Measurements from ENCODE around the gene MIPEP. TPM values are rescaled to one million over a fixed set of nuclear protein-coding genes. Genes with fewer than 3 reads are reported as not detected.

MIPEP gene
- total RNA-seq, 2 experiments from 2014 or later = 17.2 to 18.5 TPM

GRCh38 chr13:23760000-23760399 is 129.2 kb downstream of the MIPEP start:
- intact Hi-C loops (cut with micrococcal nuclease) = no loop called here
- CTCF ChIA-PET = no interaction called here
- no peak overlapping the region for H3K27ac Mint-ChIP-seq
- POLR2A ChIA-PET = no interaction called here
- no peaks in the 10 kb centered on the region for H3K4me1 Mint-ChIP-seq (ENCODE audit: low read depth)
- no peaks in the 10 kb centered on the region for H3K9me3 Mint-ChIP-seq
- H3K36me3 Mint-ChIP-seq (ENCODE audit: low read depth) = peaks cover 2% of the 10 kb centered on the region
- TF ChIP-seq, protein P1, sequence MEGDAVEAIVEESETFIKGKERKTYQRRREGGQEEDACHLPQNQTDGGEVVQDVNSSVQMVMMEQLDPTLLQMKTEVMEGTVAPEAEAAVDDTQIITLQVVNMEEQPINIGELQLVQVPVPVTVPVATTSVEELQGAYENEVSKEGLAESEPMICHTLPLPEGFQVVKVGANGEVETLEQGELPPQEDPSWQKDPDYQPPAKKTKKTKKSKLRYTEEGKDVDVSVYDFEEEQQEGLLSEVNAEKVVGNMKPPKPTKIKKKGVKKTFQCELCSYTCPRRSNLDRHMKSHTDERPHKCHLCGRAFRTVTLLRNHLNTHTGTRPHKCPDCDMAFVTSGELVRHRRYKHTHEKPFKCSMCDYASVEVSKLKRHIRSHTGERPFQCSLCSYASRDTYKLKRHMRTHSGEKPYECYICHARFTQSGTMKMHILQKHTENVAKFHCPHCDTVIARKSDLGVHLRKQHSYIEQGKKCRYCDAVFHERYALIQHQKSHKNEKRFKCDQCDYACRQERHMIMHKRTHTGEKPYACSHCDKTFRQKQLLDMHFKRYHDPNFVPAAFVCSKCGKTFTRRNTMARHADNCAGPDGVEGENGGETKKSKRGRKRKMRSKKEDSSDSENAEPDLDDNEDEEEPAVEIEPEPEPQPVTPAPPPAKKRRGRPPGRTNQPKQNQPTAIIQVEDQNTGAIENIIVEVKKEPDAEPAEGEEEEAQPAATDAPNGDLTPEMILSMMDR (IDR thresholded peaks at IDR 0.05) = no peak
- H3K27me3 Mint-ChIP-seq = no peaks in the 10 kb centered on the region
- no peak for DNase-seq
- no peak overlapping the region for H3K4me3 Mint-ChIP-seq
- no peak for ATAC-seq

- Mint-ChIP-seq H3K9me3 (no peaks in the 10 kb centered on the region), H3K4me3 (no peak overlapping the region), H3K27me3 (no peaks in the 10 kb centered on the region), H3K4me1 (ENCODE audit: low read depth) (no peaks in the 10 kb centered on the region), H3K36me3 (ENCODE audit: low read depth) (peaks cover 2% of the 10 kb centered on the region), H3K27ac (no peak overlapping the region)
- TF ChIP-seq, protein P1 (IDR thresholded peaks at IDR 0.05) = no peak
- DNase-seq (no peak), ATAC-seq (no peak)
- intact Hi-C loops (cut with micrococcal nuclease) = no loop called here
- ChIA-PET CTCF (no interaction called here), POLR2A (interaction anchor here (0.7 kb wide), 1 partner anchor 39 kb away, joined by 4 read pairs; no protein-coding TSS in a partner anchor)
These were observed 130.2 kb downstream of the MIPEP start for GRCh38 chr13:23758798-23759527.

DNA sequence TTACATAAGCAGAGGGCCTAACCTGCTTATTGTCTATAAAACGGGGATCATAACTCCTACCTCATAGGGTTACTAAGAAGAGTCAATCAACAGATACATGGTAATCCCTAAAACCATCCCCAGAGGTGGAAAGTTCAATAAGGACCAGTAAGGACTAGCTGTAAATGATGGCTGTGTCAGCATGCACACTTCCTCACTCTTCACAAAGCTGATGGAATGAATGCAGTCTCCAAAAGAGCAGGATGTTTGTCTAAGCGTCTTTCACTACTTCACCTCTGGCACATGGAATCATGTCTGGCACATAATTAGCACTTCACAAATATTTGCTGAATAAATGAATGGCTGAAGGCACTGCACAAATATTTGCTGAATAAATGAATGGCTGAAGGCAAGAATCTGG is 134.2 kb downstream of the MIPEP start:
- Mint-ChIP-seq H3K9me3 (no peaks in the 10 kb centered on the region), H3K4me3 (no peak overlapping the region), H3K27ac (no peak overlapping the region), H3K4me1 (ENCODE audit: low read depth) (peaks cover 21% of the 10 kb centered on the region), H3K36me3 (ENCODE audit: low read depth) (peaks cover 6% of the 10 kb centered on the region), H3K27me3 (no peaks in the 10 kb centered on the region)
- ATAC-seq (no peak), DNase-seq (no peak)
- CTCF ChIA-PET = interaction anchor here (0.8 to 1.3 kb wide), 2 partner anchors 14 to 15 kb away, joined by 3 read pairs; no protein-coding TSS in a partner anchor
- POLR2A ChIA-PET = no interaction called here
- TF ChIP-seq, protein P1 (IDR thresholded peaks at IDR 0.05) = no peak
- intact Hi-C loops (cut with micrococcal nuclease) = no loop called here

GRCh38 chr13:23754506-23754905 is 134.7 kb downstream of the MIPEP start:
- TF ChIP-seq, protein P1 (IDR thresholded peaks at IDR 0.05) = no peak
- no peaks in the 10 kb centered on the region for H3K27me3 Mint-ChIP-seq
- no peaks in the 10 kb centered on the region for H3K9me3 Mint-ChIP-seq
- H3K4me3 Mint-ChIP-seq = no peak overlapping the region
- CTCF ChIA-PET = interaction anchor here (0.8 kb wide), 1 partner anchor 13 kb away, joined by 3 read pairs; no protein-coding TSS in a partner anchor
- ATAC-seq (no peak), DNase-seq (no peak)
- no peak overlapping the region for H3K27ac Mint-ChIP-seq
- peaks cover 21% of the 10 kb centered on the region for H3K4me1 Mint-ChIP-seq (ENCODE audit: low read depth)
- peaks cover 6% of the 10 kb centered on the region for H3K36me3 Mint-ChIP-seq (ENCODE audit: low read depth)
- intact Hi-C loops (cut with micrococcal nuclease) = no loop called here
- POLR2A ChIA-PET = no interaction called here

DNA sequence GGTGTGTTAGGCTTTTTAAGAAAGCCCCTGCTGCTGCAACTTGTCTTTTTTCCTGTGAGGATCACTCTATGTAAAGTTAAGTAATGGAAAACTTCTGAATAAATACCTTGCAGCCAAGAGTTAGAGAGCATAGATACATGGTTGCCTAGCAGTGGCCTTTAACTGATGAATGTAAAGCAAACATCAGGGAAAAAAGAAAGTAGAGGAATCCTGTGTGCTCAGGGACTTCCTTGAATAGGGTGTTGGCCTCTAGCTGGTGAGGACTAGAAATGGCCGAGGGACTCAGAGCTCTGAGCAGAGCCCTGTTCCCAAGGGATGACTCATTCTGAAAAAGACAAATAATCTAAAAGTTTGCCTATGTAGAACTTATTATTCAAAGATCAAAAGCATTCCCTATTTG is 135.7 kb downstream of the MIPEP start:
- ATAC-seq = no peak
- peaks cover 6% of the 10 kb centered on the region for H3K36me3 Mint-ChIP-seq (ENCODE audit: low read depth)
- no peak for DNase-seq
- ChIA-PET CTCF (no interaction called here), POLR2A (no interaction called here)
- peaks cover 21% of the 10 kb centered on the region for H3K4me1 Mint-ChIP-seq (ENCODE audit: low read depth)
- no peak overlapping the region for H3K27ac Mint-ChIP-seq
- no peaks in the 10 kb centered on the region for H3K9me3 Mint-ChIP-seq
- no peaks in the 10 kb centered on the region for H3K27me3 Mint-ChIP-seq
- TF ChIP-seq, protein P1 (IDR thresholded peaks at IDR 0.05) = no peak
- intact Hi-C loops (cut with micrococcal nuclease) = no loop called here
- H3K4me3 Mint-ChIP-seq = no peak overlapping the region
